ENCODE measurements around the gene CHID1.

Gene CHID1

DNA sequence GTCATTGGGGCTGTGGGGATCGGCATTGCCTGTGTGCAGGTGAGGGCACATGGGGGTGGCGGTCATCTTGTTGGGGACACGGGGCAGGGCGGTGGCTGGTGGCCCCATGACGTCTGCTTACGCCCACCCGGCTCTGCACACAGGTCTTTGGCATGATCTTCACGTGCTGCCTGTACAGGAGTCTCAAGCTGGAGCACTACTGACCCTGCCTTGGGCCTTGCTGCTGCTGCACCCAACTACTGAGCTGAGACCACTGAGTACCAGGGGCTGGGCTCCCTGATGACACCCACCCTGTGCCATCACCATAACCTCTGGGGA, 72.7 kb downstream of the CHID1 start:
- Mint-ChIP-seq H3K27ac (peak overlapping the region in 1 of 2 donors; percentile 49), H3K4me3 (no peak overlapping the region), H3K27me3 (no peaks in the 10 kb centered on the region), H3K36me3 (ENCODE audit: insufficient read depth) (peaks cover 30% of the 10 kb centered on the region), H3K9me3 (no peaks in the 10 kb centered on the region), H3K4me1 (ENCODE audit: low read depth in 2 of 2) (peaks cover 19 to 28% of the 10 kb centered on the region in 2 donors)
- DNase-seq = no peak
- no peak for ATAC-seq (replicated peaks)

DNA sequence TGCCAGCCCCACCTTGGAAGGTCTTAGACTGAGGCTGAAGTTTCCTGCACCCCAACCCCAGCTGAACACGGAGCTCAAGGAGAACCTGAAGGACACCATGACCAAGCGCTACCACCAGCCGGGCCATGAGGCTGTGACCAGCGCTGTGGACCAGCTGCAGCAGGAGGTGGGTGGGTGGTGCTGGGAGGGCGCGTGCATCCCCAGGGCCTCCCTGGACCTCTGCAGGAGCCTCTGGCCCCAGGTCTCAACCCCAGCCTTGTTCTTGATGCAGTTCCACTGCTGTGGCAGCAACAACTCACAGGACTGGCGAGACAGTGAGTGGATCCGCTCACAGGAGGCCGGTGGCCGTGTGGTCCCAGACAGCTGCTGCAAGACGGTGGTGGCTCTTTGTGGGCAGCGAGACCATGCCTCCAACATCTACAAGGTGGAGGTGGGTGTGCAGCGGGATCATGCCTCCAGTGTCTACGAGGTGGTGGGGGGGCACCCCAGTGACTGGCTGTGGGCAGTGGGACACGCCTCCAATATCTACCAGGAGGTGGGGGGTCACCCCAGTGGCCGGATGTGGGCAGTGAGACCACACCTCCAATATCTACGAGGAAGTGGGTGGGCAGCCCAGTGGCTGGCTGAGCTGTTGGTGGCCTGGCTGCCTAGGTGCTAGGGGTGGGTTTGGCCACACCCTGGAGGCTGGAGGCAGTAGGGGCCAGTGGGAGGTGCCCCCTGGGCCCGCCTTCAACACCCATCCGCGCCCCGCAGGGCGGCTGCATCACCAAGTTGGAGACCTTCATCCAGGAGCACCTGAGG, 73.2 kb downstream of the CHID1 start:
- ATAC-seq (replicated peaks) (no peak), DNase-seq (no peak)
- Mint-ChIP-seq H3K27ac (peak overlapping the region in 1 of 2 donors; percentile 49), H3K9me3 (no peaks in the 10 kb centered on the region), H3K4me3 (no peak overlapping the region), H3K27me3 (no peaks in the 10 kb centered on the region), H3K4me1 (ENCODE audit: low read depth in 2 of 2) (peaks cover 19 to 29% of the 10 kb centered on the region in 2 donors), H3K36me3 (ENCODE audit: insufficient read depth) (peaks cover 30% of the 10 kb centered on the region)

- DNase-seq = no peak
- no peak overlapping the region for H3K27ac Mint-ChIP-seq
- H3K36me3 Mint-ChIP-seq (ENCODE audit: insufficient read depth) = peaks cover 30% of the 10 kb centered on the region
- no peaks in the 10 kb centered on the region for H3K9me3 Mint-ChIP-seq
- H3K4me1 Mint-ChIP-seq (ENCODE audit: low read depth in 2 of 2) = peaks cover 19 to 33% of the 10 kb centered on the region in 2 donors
- H3K4me3 Mint-ChIP-seq = no peak overlapping the region
- ATAC-seq (replicated peaks) = no peak
- H3K27me3 Mint-ChIP-seq = peaks cover 0 to 1% of the 10 kb centered on the region in 2 donors
Measured at GRCh38 chr11:836700-837099, 73.9 kb downstream of the CHID1 start.

DNA sequence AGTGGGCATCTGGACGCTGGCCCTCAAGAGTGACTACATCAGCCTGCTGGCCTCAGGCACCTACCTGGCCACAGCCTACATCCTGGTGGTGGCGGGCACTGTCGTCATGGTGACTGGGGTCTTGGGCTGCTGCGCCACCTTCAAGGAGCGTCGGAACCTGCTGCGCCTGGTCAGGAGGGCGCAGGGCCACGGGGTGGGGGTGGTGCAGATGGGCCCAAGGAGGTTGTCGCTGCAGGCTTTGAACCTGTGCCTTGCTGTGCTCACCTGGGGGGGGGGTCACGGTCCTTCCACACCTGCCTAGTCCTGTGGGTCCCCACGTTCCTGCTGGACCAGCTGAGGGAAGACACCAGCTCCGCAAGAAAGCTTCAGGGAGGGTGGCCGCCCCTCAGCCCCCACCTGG, 74.3 kb downstream of the CHID1 start:
- Mint-ChIP-seq H3K4me3 (no peak overlapping the region), H3K36me3 (ENCODE audit: insufficient read depth) (peaks cover 30% of the 10 kb centered on the region), H3K27me3 (peaks cover 0 to 6% of the 10 kb centered on the region in 2 donors), H3K27ac (peak overlapping the region in 1 of 2 donors; percentile 20), H3K4me1 (ENCODE audit: low read depth in 2 of 2) (peaks cover 17 to 33% of the 10 kb centered on the region in 2 donors), H3K9me3 (no peaks in the 10 kb centered on the region)
- ATAC-seq (replicated peaks) = no peak
- no peak for DNase-seq

DNA sequence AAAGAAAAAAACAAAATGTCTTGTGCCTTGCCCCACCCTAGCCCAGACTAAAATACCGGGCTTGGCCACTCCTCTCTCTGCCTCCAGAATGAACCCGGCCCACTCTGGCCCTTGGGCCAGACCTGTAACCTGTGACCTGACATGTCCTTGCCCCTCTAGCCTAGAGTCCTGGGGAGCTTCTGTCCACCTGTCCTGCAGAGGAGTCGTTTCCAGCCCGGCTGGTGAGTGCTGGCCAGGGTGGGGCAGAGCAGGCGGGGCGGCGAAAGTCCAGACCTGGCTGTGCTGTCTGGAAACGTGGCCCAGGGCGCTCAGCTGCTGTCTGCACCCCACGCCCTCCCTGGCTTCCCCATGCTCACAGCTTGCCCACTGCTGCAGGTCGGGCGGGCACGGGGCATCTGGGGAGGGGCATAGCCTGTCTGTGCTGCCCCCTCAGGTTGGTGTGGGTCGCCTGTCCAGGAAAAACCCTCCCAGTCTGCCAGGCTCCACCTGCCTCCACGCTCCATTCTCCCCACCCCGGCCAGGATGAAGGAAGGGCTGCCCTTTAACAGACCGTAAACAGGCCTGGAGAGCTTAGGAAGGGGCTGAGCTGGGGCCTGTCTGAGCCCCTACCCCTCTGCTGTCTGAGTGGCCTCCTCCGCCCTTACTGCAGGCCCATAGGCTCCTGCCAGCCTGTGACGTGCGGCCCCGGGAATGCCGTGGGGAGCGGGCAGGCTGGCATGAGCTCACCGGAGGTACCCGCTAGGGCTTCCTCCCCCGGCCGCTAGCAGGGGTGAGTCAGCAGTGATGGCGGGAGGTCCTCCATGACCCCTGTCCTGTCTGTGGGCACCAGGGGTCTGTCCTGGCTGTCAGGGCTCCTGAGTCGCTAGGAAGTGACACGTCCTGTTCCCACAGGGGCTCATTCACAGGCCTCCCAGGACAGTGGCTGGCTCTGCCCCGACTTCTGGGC, 76.0 kb downstream of the CHID1 start:
- Mint-ChIP-seq H3K27ac (no peak overlapping the region), H3K27me3 (peaks cover 0 to 12% of the 10 kb centered on the region in 2 donors), H3K9me3 (no peaks in the 10 kb centered on the region), H3K4me3 (peak overlapping the region; percentile 60 to 71), H3K4me1 (ENCODE audit: low read depth in 2 of 2) (peaks cover 5 to 25% of the 10 kb centered on the region in 2 donors), H3K36me3 (ENCODE audit: insufficient read depth) (peaks cover 25% of the 10 kb centered on the region)
- ATAC-seq (replicated peaks) (no peak), DNase-seq (no peak)

DNA sequence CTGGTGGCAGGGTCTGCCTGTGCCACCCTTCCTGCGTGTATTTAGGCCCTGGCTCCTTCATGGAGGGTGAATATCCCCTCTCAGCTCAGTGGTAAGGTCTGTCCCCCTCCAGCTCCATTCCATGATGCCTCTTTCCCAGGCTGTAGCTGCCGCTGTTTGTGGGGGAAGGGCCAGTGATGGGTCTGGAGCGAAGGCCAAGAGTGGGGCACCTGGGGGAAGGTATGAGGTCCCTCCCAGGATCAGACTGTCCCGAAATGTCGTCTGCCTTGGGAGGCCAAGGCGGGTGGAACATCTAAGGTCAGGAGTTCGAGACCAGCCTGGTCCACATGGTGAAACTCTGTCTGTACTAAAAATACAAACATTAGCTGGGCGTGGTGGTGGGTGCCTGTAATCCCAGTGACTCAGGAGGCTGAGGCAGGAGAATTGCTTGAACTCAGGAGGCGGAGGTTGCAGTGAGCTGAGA, 76.7 kb downstream of the CHID1 start:
- ATAC-seq (replicated peaks) = no peak
- no peak overlapping the region for H3K27ac Mint-ChIP-seq
- peaks cover 17% of the 10 kb centered on the region for H3K36me3 Mint-ChIP-seq (ENCODE audit: insufficient read depth)
- peaks cover 5 to 29% of the 10 kb centered on the region in 2 donors for H3K4me1 Mint-ChIP-seq (ENCODE audit: low read depth in 2 of 2)
- H3K27me3 Mint-ChIP-seq = peaks cover 0 to 19% of the 10 kb centered on the region in 2 donors
- peak overlapping the region; percentile 60 to 71 for H3K4me3 Mint-ChIP-seq
- DNase-seq = no peak
- H3K9me3 Mint-ChIP-seq = no peaks in the 10 kb centered on the region

GRCh38 chr11:833114-833791, 77.4 kb downstream of the CHID1 start:
- peak in 2 of 3 experiments; percentile 38 to 42 for DNase-seq
- peak overlapping the region; percentile 60 to 71 for H3K4me3 Mint-ChIP-seq
- peaks cover 16% of the 10 kb centered on the region for H3K36me3 Mint-ChIP-seq (ENCODE audit: insufficient read depth)
- H3K9me3 Mint-ChIP-seq = no peaks in the 10 kb centered on the region
- ATAC-seq (replicated peaks) = peak; percentile 61
- H3K4me1 Mint-ChIP-seq (ENCODE audit: low read depth in 2 of 2) = peaks cover 5 to 29% of the 10 kb centered on the region in 2 donors
- no peak overlapping the region for H3K27ac Mint-ChIP-seq
- peaks cover 0 to 26% of the 10 kb centered on the region in 2 donors for H3K27me3 Mint-ChIP-seq

DNA sequence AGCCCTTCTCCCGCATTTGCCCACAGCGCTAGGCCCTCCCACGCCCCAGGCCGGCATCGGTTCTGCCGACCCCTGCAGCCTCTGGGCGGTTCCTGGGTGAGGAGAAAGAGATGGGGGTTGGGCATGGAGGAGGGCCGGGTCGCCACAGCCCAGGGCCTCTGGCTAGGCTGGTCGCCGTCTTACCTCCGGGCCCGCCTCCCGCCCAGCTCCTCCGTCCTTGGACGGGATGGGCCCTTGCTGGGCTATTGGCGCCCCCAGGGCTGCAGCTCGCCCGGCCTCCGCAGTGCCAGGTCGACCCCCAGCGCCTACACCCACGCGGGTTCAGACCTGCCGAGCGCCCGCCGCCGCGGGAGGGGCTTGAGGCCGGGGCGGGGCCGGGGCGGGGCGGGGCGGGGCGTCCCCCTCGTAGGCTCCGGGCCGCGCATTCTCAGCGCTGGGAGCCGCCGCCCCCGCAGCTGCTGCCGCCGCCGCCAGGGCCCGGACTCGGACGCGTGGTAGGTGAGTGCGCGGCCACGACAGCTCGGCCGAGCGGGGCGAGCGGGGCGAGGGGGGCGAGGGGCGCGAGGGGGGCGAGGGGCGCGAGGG, 78.0 kb downstream of the CHID1 start, which contains the start of gene CD151:
Gene CD151, plus strand, starts transcription at position 424 of the 585 bp plus-strand sequence. CDS start 3,118 bp downstream, outside the sequence.
- H3K27me3 Mint-ChIP-seq = peaks cover 4 to 32% of the 10 kb centered on the region in 2 donors
- H3K4me3 Mint-ChIP-seq = peak within 1 kb of the TSS; percentile 69 to 75
- H3K36me3 Mint-ChIP-seq (ENCODE audit: insufficient read depth) = peaks cover 12% of the 10 kb centered on the region
- ATAC-seq (replicated peaks) (peak; percentile 61), DNase-seq (peak in 2 of 3 experiments; percentile 29 to 34)
- H3K9me3 Mint-ChIP-seq = no peaks in the 10 kb centered on the region
- H3K27ac Mint-ChIP-seq = no peak within 1 kb of the TSS
- peaks cover 8 to 32% of the 10 kb centered on the region in 2 donors for H3K4me1 Mint-ChIP-seq (ENCODE audit: low read depth in 2 of 2)

GRCh38 chr11:831961-832528, 78.6 kb downstream of the CHID1 start:
- no peaks in the 10 kb centered on the region for H3K9me3 Mint-ChIP-seq
- H3K36me3 Mint-ChIP-seq (ENCODE audit: insufficient read depth) = peaks cover 7% of the 10 kb centered on the region
- peak overlapping the region; percentile 69 to 75 for H3K4me3 Mint-ChIP-seq
- H3K27me3 Mint-ChIP-seq = peaks cover 6 to 37% of the 10 kb centered on the region in 2 donors
- no peak for DNase-seq
- H3K4me1 Mint-ChIP-seq (ENCODE audit: low read depth in 2 of 2) = peaks cover 10 to 32% of the 10 kb centered on the region in 2 donors
- ATAC-seq (replicated peaks) = no peak
- no peak overlapping the region for H3K27ac Mint-ChIP-seq

DNA sequence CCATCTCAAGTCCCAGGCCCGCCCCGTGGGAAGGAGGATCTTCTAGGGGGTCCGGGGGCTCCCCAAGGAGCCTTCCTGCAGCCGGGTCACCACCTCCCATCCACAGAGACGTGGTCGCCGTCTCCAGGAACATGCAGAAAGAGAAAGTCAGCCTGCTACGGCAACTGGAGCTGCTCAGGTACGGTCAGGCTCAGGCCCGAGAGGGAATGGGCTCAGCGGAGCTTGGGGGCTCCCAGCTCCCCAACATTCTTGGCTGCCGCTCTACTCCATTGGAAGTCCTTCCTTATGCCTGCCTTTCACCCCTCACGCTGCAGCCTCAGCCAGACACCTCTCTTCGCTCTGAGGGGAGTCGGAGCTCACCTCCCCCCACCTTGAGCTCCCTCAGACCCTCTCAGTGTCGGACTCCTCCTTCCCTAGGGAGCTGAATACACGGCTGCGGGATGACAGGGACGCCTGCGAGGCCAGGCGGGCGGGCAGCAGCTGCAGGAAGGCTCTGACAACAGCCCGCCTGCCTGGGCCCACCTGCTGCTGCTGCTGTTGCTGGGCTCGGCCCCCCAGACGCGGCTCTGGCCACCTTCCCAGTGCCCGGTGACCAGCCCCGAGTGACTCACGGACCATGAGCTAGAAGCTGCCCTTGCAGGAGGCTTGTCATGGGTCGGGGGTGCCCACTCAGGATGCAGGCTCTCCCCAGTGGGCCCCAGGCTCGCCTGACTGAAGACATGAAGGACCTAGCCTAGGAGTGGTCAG, 79.3 kb downstream of the CHID1 start:
- H3K4me1 Mint-ChIP-seq (ENCODE audit: low read depth in 2 of 2) = peaks cover 14 to 32% of the 10 kb centered on the region in 2 donors
- ATAC-seq (replicated peaks) (no peak), DNase-seq (no peak)
- no peak overlapping the region for H3K27ac Mint-ChIP-seq
- H3K9me3 Mint-ChIP-seq = no peaks in the 10 kb centered on the region
- H3K27me3 Mint-ChIP-seq = peaks cover 6 to 37% of the 10 kb centered on the region in 2 donors
- H3K4me3 Mint-ChIP-seq = peak overlapping the region; percentile 69 to 75
- H3K36me3 Mint-ChIP-seq (ENCODE audit: insufficient read depth) = peaks cover 4% of the 10 kb centered on the region

DNA sequence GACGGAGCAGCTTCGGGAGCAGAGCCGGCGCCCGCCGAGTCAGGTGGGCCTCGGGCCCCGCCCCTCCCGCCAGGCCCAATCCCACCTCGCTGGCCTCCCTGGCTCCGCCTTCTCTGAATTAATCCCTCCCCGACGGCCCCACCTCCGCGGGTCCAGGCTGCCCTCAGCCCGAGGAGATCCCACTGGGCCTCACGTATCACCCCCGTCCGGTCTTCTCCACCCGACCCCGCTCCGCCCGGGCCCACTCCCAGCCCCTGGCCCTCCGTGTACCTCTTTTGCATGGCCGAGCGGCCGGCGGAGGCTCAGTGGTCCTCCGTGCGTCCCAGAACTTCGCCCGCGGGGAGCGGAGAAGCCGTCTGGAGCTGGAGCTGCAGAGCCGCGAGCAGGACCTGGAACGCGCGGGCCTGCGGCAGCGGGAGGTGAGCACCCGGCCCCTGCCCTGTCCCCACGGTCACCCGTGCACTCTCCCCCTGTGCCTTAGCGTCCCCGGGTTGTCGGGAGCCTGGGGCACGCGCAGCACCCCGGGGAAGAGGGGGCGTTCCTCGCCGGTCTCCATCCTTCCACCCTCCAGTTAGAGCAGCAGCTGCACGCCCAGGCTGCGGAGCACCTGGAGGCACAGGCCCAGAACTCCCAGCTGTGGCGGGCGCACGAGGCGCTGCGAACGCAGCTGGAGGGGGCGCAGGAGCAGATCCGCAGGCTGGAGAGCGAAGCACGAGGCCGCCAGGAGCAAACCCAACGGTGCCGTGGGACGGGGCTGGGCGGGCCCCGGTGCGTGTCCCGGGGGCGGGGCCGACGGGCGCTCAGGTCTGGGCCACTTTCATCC, 80.1 kb downstream of the CHID1 start:
- no peaks in the 10 kb centered on the region for H3K9me3 Mint-ChIP-seq
- no peak overlapping the region for H3K27ac Mint-ChIP-seq
- H3K4me3 Mint-ChIP-seq = peak overlapping the region; percentile 69 to 75
- ATAC-seq (replicated peaks) (peak; percentile 57), DNase-seq (peak; percentile 61 to 64 (median 63))
- H3K4me1 Mint-ChIP-seq (ENCODE audit: low read depth in 2 of 2) = peaks cover 14 to 32% of the 10 kb centered on the region in 2 donors
- peaks cover 10% of the 10 kb centered on the region for H3K36me3 Mint-ChIP-seq (ENCODE audit: insufficient read depth)
- H3K27me3 Mint-ChIP-seq = peaks cover 6 to 37% of the 10 kb centered on the region in 2 donors

Measured in effector memory CD8-positive, alpha-beta T cell (primary cell).